ENCODE data around the gene TTC14.

Gene TTC14

DNA sequence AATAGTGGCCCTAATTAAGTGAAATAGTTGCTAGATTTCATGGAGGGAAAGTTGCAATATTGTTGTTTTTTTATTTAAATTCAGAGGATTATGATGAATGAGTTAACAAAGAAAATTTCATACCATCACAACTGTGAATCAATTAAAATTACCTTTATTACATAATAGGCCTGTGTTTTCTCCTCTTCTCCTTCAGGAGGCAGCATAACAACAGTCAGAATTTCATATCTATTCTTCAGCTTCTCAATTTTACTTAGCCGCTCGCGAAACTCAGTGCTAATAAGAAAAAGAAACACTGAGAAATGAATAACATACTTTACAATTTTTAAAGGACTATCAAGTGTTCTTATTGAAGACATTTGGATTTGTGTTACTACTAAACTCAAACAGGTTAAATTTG, 29.4 kb downstream of the TTC14 start:
- no peak for DNase-seq

DNA sequence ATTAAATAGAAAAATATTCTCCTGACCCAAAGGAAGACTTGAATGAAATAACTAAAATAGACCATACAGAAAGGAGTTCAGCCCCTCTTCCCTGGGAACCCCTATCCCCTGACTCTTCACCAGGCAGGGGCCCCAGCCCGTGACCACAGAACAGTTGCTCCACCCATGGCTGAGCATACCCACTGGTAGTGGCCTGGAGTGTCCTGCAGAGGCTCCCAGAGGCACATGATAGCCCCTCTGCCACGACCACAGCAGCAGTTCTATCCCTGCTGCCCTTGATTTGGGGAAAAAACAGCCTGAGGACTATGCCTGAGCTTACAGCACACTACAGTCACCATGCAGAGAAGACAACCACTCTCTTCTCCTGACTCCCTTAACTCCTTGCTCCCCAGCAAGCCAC, 31.8 kb downstream of the TTC14 start:
- DNase-seq: no peak

DNA sequence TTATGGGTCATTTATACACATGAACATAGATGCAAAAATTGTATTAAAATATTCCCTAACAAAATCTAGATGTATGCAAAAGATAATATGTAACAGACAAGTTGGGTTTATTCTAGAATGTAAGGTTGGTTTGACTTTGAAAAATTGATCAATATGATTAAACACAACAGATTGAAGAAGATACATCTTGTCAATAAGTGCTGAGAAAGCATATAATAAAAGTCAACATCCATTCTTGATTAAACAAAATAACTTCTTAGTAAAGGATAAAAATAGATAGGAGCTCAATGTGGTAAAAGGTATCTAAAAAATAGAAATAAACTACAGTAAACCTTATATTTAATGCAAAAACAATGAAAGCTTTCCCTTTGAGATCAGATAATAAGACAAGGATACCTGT, 39.0 kb downstream of the TTC14 start:
- no peak for DNase-seq

DNA sequence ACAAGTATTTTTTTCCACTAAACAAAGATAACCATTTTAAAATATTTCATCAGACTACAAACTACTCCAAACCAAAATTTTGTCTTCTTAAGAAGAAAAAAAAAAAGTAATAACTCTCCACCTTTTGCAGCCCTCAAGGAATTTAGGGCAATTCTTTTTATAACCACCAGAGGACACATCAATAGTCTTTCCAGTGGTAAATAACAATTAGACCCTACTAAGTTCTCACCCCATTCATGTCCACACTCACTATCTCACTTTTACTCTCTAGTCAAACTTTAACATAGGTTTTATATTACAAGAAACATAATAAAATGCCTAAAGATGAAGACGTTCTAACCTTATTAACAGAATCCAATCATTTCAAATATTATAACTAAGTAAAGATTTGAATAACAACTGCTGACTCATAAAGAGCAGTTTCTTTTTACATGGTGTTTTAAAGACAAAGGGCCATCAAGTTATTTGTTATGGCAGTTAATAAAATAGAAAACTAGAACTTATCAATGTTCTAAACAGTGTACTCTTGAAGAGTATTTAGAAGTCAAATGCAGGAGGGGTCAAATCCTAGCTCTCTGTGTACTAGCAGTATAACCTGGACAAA, 44.3 kb downstream of the TTC14 start:
- no peak for DNase-seq

DNA sequence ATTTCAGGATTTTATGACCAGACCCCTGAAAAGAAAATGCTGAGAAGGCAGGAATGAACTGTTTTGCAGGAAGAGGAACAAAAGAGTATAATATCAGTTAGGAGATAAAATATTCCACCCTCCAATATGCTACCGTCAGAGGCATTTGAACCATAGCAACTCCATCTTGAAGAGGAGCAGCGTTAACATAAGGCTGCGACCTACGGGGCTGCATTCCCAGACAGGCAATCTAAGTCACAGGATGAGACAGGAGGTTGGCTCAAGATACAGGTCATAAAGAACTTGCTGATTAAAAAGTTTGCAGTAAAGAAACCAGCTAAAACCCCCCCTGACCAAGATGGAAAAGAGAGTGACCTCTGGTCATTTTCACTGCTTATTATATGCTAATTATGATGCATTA, 54.4 kb downstream of the TTC14 start:
- DNase-seq: no peak

DNA sequence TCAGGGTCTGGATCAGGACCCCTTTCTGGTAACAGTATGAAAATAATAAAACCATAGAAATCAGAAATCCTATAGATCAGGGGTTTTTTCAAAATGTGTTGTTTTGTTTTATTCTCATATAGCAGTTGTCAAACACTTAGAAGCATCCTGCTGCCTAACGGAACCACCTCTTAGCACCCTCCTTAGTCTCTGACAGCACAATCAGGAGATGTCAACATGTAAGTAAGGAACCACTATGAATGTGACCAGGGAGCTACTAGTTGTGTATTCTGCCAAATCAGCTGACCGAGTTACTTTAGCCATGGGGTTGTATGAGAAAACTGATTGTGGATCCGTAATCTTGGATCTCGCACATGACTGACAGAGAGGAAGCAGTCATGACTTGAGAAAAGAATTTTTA, 55.1 kb downstream of the TTC14 start:
- no peak for DNase-seq

All from amniotic stem cell (primary cell).